Activated CD4-positive, alpha-beta memory T cell treated with anti-CD3 and anti-CD28 coated beads for 36 hours (primary cell): ENCODE results near the gene TATDN2. TPM values are rescaled to one million over a fixed set of nuclear protein-coding genes. Genes with fewer than 3 reads are reported as not detected.
A peak's percentile ranks its signal among the peaks of the same experiment; 100 is the strongest.

Experiments used
- CTCF ChIA-PET: fragments of 350-600 bp; sonication (Branson Sonifier 250); formaldehyde crosslinking; loops from one replicate; lab custom pipeline; 2021; ENCODE audit warnings: antibody characterized with exemption, inconsistent platforms; lab: Charles Lee
- POLR2A ChIA-PET: fragments of 350-600 bp; sonication (Branson Sonifier 250); formaldehyde crosslinking; loops from one replicate; lab custom pipeline; 2021; ENCODE audit warnings: antibody characterized with exemption; lab: Charles Lee
- DNase-seq: peaks from one replicate; pipeline ENCODE4 v3.0.0-alpha.2; 2020
- H3K27ac Mint-ChIP-seq: one replicate; pipeline ENCODE4 v1.8.0; 2021; ENCODE audit warnings: mixed read lengths
- H3K27me3 Mint-ChIP-seq: one replicate; pipeline ENCODE4 v1.8.0; 2021; ENCODE audit warnings: mixed read lengths
- H3K36me3 Mint-ChIP-seq: one replicate; pipeline ENCODE4 v1.8.0; 2021; ENCODE audit warnings: mixed read lengths
- H3K4me1 Mint-ChIP-seq: one replicate; pipeline ENCODE4 v1.8.0; 2021; ENCODE audit warnings: low read depth, mixed read lengths
- H3K4me3 Mint-ChIP-seq: one replicate; pipeline ENCODE4 v1.8.0; 2021; ENCODE audit warnings: mild to moderate bottlenecking, mixed read lengths
- H3K9me3 Mint-ChIP-seq: one replicate; pipeline ENCODE4 v1.8.0; 2021; ENCODE audit warnings: mixed read lengths
- intact Hi-C: fragments of 100-400 bp; cut with micrococcal nuclease; formaldehyde crosslinking; loops from one replicate; pipeline ENCODE4 v1.15.1; 2023
- microRNA-seq: library from miRNA; unstranded; fragments of <30 nt; microRNA quantifications from one replicate; pipeline ENCODE4 v1.2.0, GENCODE V29; 2022; ENCODE audit warnings: borderline number of aligned reads, borderline microRNAs expressed, borderline replicate concordance
- total RNA-seq, 2 experiments: library from RNA; stranded (reverse); gene quantifications; one replicate each; pipeline ENCODE4 v1.2.3, GENCODE V29; 2021

TATDN2 gene
- total RNA-seq, 2 experiments from 2014 or later: 36.9 to 39.4 TPM

DNA sequence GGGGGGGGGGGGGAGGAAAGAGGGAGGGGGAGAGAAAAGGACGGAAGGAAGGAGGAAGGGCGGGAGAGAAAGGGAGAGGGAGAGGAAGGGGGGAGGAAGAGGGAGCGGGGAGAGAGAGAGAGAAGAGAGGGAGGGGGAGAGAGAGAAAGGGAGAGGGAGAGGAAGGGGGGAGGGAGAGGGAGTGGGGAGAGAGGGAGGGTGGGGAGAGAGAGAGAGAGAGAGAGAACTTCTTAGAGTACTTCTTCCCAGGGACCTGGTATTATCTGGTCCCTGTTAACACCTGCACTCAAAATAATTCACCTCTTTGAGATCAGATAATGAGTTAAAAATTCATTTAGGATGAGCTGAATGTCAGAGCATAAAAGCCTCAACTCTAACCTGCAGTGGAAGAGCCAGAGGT, 71.5 kb downstream of the TATDN2 start:
- H3K9me3 Mint-ChIP-seq: no peaks in the 10 kb centered on the region
- peaks cover 22% of the 10 kb centered on the region for H3K4me1 Mint-ChIP-seq
- CTCF ChIA-PET: interaction anchor here (1.2 to 1.8 kb wide), 2 partner anchors 56 to 387 kb away, joined by 5 to 7 read pairs; partner anchors contain the start of gene CRELD1
- no peaks in the 10 kb centered on the region for H3K27me3 Mint-ChIP-seq
- H3K36me3 Mint-ChIP-seq: peaks cover 8% of the 10 kb centered on the region
- intact Hi-C loops: loop anchor here (1.0 to 5.0 kb wide), 3 partner anchors 128 to 430 kb away; partner anchors contain the start of genes EMC3 and JAGN1
- H3K27ac Mint-ChIP-seq: no peak overlapping the region
- POLR2A ChIA-PET: interaction anchor here (0.9 to 1.3 kb wide), 3 partner anchors 98 to 178 kb away, joined by 3 to 6 read pairs (median 3); partner anchors contain the start of gene VHL
- peak overlapping the region; percentile 92 for H3K4me3 Mint-ChIP-seq
- DNase-seq: no peak

DNA sequence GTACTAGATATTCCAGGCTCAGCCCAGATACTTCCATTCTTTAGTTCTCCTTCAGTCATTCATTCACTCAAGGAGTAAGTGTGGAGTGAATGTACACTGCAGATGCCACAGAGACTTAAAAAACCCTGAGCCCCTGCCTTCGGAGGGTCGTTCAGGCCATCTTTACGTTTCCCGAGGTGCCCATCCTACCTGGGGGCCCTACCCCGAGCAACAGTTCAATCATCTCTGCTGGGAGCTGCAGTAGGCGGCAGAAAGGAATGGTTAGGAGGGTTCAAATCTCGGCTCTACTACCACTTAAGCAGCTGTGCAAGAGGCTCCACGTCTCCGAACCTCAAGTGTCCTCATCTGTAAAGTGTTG, 72.0 kb downstream of the TATDN2 start:
- CTCF ChIA-PET: interaction anchor here (0.6 to 2.0 kb wide), 7 partner anchors 9 to 418 kb away, joined by 3 to 8 read pairs (median 3); partner anchors contain the start of genes CRELD1 and VHL
- H3K9me3 Mint-ChIP-seq: no peaks in the 10 kb centered on the region

DNA sequence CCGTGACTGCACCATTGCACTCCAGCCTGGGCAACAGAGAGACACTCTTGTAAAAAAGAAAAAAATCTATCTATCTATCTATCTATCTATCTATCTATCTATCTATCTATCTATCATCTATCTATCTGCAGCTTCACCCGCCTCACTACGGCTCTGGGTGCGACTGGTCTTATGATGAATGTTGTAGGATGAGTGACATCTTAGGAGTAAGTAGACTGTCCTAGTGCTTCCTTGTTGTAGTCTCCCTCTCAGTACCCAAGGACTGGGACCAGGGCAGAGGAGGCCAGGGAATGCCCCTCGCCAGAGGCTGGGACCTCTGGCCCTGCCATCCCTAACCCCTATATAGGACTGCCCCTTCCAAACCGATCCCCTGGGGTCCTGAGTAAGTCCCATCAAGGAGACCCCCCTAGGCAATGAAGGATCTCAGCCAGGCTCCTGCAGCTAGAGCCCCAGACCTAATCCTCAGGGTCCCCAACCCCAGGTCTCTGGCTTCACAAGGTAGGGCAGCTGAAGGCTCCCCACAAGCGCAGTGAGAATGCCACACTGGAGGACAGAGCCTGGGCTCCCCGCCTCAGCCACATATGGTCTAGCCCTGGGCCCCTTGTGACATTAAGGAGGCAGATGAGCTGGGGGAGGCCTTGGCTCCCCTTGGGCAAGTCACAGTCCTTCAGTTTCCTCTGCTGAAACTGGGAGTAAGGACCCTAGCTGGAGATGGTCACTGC, 73.5 kb downstream of the TATDN2 start:
- peak overlapping the region; percentile 44 for H3K4me3 Mint-ChIP-seq

More for the DNA sequence above, 72.0 kb downstream of the TATDN2 start:
- POLR2A ChIA-PET: interaction anchor here (1.1 to 1.8 kb wide), 7 partner anchors 51 to 581 kb away, joined by 3 to 6 read pairs (median 3); partner anchors contain the start of genes CAMK1, CRELD1, JAGN1 and VHL
- Mint-ChIP-seq H3K4me1 (peaks cover 22% of the 10 kb centered on the region), H3K27me3 (peaks cover 2% of the 10 kb centered on the region), H3K36me3 (peaks cover 7% of the 10 kb centered on the region), H3K27ac (peak overlapping the region; percentile 78), H3K4me3 (peak overlapping the region; percentile 92)
- no peak for DNase-seq
- intact Hi-C loops: loop anchor here (1.0 to 5.0 kb wide), 3 partner anchors 128 to 430 kb away; partner anchors contain the start of genes EMC3 and JAGN1

DNA sequence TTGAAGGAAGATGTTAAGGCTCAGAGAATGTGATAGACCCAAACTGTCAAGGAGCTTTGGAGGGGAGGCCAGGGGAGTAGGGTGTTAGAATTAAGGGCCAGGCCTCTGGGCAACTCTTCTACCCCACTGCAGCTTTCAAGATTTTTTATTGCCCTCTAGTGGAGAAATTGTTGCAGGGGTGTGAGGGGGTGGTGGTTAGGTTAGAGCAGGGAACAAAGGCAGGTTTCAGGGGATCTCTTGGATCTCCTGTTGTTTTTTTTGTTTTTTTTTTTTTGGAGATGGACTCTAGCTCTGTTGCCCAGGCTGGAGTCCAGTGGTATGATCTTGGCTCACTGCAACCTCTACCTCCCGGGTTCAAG, 74.1 kb downstream of the TATDN2 start:
- CTCF ChIA-PET: interaction anchor here (1.3 to 1.6 kb wide), 5 partner anchors 9 to 389 kb away, joined by 3 to 7 read pairs (median 3); partner anchors contain the start of gene CRELD1
- POLR2A ChIA-PET: interaction anchor here (0.8 kb wide), 1 partner anchor 389 kb away, joined by 3 read pairs; the partner anchor contains the start of gene CRELD1
- no peak overlapping the region for H3K4me3 Mint-ChIP-seq
- DNase-seq: peak; percentile 28
- no peak overlapping the region for H3K27ac Mint-ChIP-seq
- peaks cover 4% of the 10 kb centered on the region for H3K27me3 Mint-ChIP-seq
- no peaks in the 10 kb centered on the region for H3K36me3 Mint-ChIP-seq
- no peaks in the 10 kb centered on the region for H3K9me3 Mint-ChIP-seq
- intact Hi-C loops: loop anchor here (5.0 kb wide), 1 partner anchor 130 kb away; no protein-coding TSS in a partner anchor
- H3K4me1 Mint-ChIP-seq: peaks cover 22% of the 10 kb centered on the region

More for the DNA sequence above, 73.5 kb downstream of the TATDN2 start:
- H3K9me3 Mint-ChIP-seq: no peaks in the 10 kb centered on the region
- ChIA-PET CTCF (interaction anchor here (1.0 to 2.0 kb wide), 9 partner anchors 8 to 417 kb away, joined by 3 to 8 read pairs (median 3); partner anchors contain the start of gene CRELD1), POLR2A (interaction anchor here (0.6 to 1.8 kb wide), 5 partner anchors 52 to 431 kb away, joined by 3 to 6 read pairs (median 3); partner anchors contain the start of genes CRELD1 and JAGN1)
- intact Hi-C loops: loop anchor here (1.0 to 5.0 kb wide), 3 partner anchors 129 to 335 kb away; partner anchors contain the start of genes BRK1 and EMC3
- DNase-seq: no peak
- H3K4me1 Mint-ChIP-seq: peaks cover 22% of the 10 kb centered on the region
- H3K27ac Mint-ChIP-seq: no peak overlapping the region
- no peaks in the 10 kb centered on the region for H3K36me3 Mint-ChIP-seq
- peaks cover 4% of the 10 kb centered on the region for H3K27me3 Mint-ChIP-seq

DNA sequence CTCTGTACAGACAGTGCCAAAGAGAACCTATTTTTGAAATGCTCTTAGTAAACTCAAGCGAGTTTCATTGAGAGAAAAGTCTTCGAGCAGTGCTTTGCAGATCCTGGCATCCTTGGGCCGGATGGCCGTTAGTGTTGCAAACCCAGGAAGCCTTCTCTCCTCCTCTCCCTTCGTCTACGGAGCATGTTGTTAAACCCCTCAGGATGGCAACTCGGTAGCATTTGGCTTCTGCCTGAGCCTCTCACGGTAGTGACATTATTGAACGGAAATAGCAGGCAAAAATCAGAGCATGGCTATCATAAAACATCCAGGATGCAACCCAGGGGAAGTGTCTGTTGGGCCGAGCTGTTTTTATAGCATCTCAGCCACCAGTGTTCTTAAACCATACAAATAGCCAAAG, 79.3 kb downstream of the TATDN2 start:
- Mint-ChIP-seq H3K36me3 (no peaks in the 10 kb centered on the region), H3K4me3 (no peak overlapping the region), H3K27me3 (peaks cover 22% of the 10 kb centered on the region), H3K4me1 (no peaks in the 10 kb centered on the region), H3K9me3 (no peaks in the 10 kb centered on the region), H3K27ac (no peak overlapping the region)
- no peak for DNase-seq
- POLR2A ChIA-PET: no interaction called here
- intact Hi-C loops: no loop called here
- CTCF ChIA-PET: interaction anchor here (2.0 kb wide), 1 partner anchor 17 kb away, joined by 5 read pairs; no protein-coding TSS in a partner anchor

DNA sequence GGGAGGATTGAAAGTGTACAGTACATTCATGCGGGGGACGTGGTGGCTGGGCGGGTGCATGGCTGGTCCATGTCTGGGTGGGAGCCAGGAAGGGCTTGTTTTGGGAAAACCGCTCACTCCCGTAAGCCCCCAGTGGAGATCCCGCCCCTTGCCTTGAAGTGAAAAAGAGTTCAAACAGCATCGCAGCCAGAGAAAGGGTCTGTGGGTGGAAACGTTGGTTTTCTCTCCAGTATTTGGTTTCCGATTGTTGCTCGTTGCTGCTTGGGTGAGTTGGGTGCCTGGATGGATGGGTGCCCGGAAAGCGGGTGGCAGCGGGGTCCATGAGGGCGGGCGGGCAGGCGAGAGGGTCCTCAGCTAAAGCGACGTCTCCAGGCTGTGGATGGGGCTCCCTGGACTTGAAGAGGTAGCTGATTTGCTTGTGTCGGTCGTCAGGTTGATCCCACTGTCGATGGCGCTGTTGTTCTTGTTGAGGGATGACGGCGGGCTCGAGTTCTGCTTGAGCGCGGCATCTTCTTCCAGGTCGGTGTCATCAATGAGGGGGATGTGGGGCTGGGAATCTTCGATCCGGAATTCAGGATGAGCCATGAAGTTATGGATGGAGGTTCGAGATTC, 80.3 kb downstream of the TATDN2 start:
- CTCF ChIA-PET: interaction anchor here (2.0 kb wide), 1 partner anchor 16 kb away, joined by 5 read pairs; no protein-coding TSS in a partner anchor

DNA sequence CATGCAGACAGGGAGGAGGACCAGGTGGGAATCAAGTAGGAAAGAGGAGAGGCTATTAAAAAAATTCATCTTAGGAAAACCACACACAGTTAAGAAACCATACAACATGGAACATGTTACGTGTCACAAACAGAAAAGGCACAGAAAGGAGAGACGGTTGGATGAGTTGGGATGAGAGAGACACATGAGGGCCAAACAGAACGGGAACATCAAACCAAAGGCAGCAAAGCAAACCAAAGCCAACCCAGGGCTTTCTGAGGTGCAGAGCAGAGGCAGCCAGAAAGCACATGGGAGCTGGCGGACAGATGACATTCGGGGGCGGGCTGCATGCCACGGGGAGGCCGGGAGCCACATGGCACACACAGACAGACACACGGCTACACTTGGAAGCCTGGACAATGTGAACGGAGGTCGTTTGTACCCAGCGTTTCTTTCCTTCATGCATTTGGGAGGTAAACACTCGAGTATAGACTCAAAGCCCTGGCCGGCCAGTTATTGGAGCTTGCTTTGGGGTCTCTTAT, 81.3 kb downstream of the TATDN2 start:
- H3K4me3 Mint-ChIP-seq: no peak overlapping the region

More for the DNA sequence above, 80.3 kb downstream of the TATDN2 start:
- no peaks in the 10 kb centered on the region for H3K9me3 Mint-ChIP-seq
- peaks cover 22% of the 10 kb centered on the region for H3K27me3 Mint-ChIP-seq
- POLR2A ChIA-PET: no interaction called here
- H3K27ac Mint-ChIP-seq: no peak overlapping the region
- DNase-seq: no peak
- intact Hi-C loops: no loop called here
- no peak overlapping the region for H3K4me3 Mint-ChIP-seq
- no peaks in the 10 kb centered on the region for H3K4me1 Mint-ChIP-seq
- no peaks in the 10 kb centered on the region for H3K36me3 Mint-ChIP-seq

DNA sequence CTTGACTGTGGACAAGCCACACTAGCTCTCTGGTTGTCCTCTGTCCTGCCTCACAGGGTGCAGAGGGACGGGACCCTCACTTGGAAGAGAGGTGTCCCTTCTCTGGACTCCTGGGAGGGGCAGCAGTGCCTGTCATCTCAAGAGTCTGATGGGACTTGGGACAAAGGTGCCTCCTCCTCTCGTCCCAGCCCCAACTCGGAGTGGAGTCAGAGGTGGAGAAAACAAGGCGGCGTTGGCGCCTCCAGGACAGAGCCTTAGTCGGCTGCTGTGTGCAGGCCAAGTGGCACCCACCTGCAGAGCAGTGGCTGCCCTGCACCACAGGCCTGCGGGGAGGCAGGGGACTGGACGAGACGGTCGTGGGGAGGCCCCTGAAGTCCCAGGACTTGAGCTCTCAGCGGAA, 82.1 kb downstream of the TATDN2 start:
- peaks cover 20% of the 10 kb centered on the region for H3K27me3 Mint-ChIP-seq
- no peak overlapping the region for H3K4me3 Mint-ChIP-seq
- intact Hi-C loops: no loop called here
- H3K36me3 Mint-ChIP-seq: no peaks in the 10 kb centered on the region
- H3K27ac Mint-ChIP-seq: no peak overlapping the region
- ChIA-PET POLR2A (no interaction called here), CTCF (interaction anchor here (0.9 to 1.5 kb wide), 4 partner anchors 8 to 10 kb away, joined by 3 to 4 read pairs (median 3); partner anchors contain the start of gene SEC13)
- no peaks in the 10 kb centered on the region for H3K9me3 Mint-ChIP-seq
- H3K4me1 Mint-ChIP-seq: peaks cover under 1% of the 10 kb centered on the region
- no peak for DNase-seq

More for the DNA sequence above, 81.3 kb downstream of the TATDN2 start:
- no peak for DNase-seq
- peaks cover 22% of the 10 kb centered on the region for H3K27me3 Mint-ChIP-seq
- intact Hi-C loops: no loop called here
- POLR2A ChIA-PET: no interaction called here
- H3K4me1 Mint-ChIP-seq: no peaks in the 10 kb centered on the region
- H3K36me3 Mint-ChIP-seq: no peaks in the 10 kb centered on the region
- CTCF ChIA-PET: interaction anchor here (0.9 to 2.0 kb wide), 3 partner anchors 8 to 15 kb away, joined by 3 to 5 read pairs (median 4); partner anchors contain the start of gene SEC13
- H3K27ac Mint-ChIP-seq: no peak overlapping the region
- H3K9me3 Mint-ChIP-seq: no peaks in the 10 kb centered on the region

Small RNA genes lying within 50 kb of the gene (microRNA-seq; reads per million reads assigned to microRNA genes)
- not detected for gene MIR378B

Other genes with a start within 250 kb of the TATDN2 start
- 10 to 100 TPM; 83.9 to 89.4 TPM for gene FANCD2, start 222.0 kb upstream of the TATDN2 start, total RNA-seq
- not detected for gene FANCD2OS, start 140.2 kb upstream of the TATDN2 start, total RNA-seq
- 10 to 100 TPM; 70.3 to 76.1 TPM for gene BRK1, start 132.8 kb upstream of the TATDN2 start, total RNA-seq
- gene VHL, start 106.7 kb upstream of the TATDN2 start, total RNA-seq: 10 to 100 TPM; 47.0 to 51.3 TPM
- 1 to 10 TPM; 7.3 to 8.3 TPM for gene IRAK2, start 83.5 kb upstream of the TATDN2 start, total RNA-seq
- under 1 TPM in 1 of 2 experiments, not detected in 1; 0.73 TPM for gene GHRL, start 44.5 kb downstream of the TATDN2 start, total RNA-seq
- 10 to 100 TPM; 95.3 to 95.6 TPM for gene SEC13, start 72.7 kb downstream of the TATDN2 start, total RNA-seq